HG02610 (cell line): ENCODE results near the gene EMX2.

Experiments
- ATAC-seq: cut with Tn5 transposase; IDR thresholded peaks from one replicate; pipeline ENCODE4 v1.9.1; 2021; ENCODE audit warnings: mild to moderate bottlenecking, moderate library complexity; ENCODE audit not compliant: unreplicated experiment

Gene EMX2

DNA sequence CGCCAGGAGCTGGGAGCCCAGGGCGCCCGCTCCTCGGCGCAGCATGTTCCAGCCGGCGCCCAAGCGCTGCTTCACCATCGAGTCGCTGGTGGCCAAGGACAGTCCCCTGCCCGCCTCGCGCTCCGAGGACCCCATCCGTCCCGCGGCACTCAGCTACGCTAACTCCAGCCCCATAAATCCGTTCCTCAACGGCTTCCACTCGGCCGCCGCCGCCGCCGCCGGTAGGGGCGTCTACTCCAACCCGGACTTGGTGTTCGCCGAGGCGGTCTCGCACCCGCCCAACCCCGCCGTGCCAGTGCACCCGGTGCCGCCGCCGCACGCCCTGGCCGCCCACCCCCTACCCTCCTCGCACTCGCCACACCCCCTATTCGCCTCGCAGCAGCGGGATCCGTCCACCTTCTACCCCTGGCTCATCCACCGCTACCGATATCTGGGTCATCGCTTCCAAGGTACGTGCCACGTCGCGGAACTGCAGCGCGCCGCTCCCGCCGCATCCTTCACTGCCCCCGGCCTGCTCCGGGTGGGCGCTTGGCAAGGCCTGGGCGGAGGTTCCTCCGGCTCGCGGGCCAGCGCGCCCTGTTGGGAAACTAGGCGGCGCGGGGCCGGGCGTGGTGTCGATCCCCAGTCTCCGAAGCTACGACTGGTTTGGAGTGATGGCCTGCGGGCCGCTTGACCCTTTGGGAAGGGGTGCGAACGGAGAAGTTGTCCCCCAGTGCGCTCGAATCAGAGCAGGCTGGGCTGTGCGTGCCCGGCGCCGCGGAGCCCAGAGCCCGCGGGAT lies 868 bp downstream of the EMX2 start:
- no peak for ATAC-seq

DNA sequence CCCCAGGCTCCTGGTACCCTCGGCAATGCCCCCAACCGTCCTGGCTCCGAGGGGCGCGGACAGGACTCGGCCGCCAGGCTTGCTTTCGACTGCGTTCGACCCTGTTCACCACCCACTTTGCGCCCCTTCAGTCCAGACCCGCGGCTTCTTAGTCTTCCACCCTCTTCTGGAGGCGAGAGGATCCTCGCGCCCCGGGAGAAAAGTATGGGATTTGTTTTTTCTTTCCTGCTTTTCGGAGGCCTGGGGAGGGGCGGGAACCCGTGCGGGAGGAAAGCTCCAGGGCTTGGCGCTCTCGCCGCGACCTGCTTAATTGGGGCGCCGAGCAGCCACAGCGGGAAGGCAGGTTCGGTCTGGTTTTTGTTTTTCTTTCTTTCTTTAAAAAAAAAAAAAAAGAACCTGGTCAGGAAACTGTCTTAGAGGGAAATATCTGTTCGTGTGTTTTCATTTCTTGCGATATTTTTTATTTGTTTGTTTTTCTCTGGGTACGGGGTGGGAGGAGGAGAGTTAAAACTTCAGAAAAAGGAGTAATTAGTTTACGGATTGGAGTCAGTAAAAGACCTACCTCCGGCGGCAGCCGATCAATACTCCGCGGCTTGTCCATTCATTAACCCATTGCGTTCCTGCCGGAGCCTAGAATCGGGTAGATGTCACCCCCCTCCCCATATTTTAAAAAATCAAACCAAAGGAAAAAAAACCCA lies 1.6 kb downstream of the EMX2 start:
- no peak for ATAC-seq

- ATAC-seq = no peak
Observed at GRCh38 chr10:117544711-117545140, 2.2 kb downstream of the EMX2 start.

DNA sequence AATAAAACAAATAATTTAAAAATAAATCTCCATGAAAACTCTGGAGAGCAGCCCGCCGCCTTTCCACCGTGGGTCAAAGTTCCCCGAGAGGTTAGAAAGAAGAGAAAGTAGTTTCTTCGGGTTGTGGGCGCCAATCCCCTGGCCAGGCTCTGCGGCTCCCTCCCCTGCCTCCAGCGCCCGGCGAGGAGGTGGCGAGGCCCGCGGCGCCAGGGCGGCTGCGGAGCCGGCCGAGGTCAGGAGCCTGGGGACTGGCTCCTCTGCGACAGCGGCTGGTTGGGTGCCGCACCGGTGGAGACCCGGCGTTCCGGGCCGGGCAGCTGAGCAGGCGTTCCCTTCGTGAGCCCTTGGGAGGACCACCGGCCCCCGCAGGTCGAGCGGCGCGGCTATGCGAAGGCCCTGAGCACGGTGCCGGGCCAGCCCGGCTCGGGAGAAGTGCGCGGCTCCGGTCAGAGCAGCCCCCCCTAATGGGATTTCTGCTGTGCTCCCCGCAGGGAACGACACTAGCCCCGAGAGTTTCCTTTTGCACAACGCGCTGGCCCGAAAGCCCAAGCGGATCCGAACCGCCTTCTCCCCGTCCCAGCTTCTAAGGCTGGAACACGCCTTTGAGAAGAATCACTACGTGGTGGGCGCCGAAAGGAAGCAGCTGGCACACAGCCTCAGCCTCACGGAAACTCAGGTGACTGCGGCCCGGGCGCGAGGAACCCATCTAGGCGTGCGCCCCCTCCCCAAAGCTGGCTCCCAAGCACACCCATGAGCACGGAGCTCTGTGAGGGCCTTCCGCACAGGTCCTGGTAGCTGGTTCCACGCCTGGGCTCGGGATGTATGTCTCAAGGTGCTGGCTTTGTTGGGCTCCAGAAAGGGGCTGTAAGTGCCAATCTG lies 2.8 kb downstream of the EMX2 start:
- ATAC-seq = no peak

GRCh38 chr10:117546020-117546580 lies 3.6 kb downstream of the EMX2 start:
- no peak for ATAC-seq

- no peak for ATAC-seq
Observed at GRCh38 chr10:117546581-117547015, 4.1 kb downstream of the EMX2 start.

DNA sequence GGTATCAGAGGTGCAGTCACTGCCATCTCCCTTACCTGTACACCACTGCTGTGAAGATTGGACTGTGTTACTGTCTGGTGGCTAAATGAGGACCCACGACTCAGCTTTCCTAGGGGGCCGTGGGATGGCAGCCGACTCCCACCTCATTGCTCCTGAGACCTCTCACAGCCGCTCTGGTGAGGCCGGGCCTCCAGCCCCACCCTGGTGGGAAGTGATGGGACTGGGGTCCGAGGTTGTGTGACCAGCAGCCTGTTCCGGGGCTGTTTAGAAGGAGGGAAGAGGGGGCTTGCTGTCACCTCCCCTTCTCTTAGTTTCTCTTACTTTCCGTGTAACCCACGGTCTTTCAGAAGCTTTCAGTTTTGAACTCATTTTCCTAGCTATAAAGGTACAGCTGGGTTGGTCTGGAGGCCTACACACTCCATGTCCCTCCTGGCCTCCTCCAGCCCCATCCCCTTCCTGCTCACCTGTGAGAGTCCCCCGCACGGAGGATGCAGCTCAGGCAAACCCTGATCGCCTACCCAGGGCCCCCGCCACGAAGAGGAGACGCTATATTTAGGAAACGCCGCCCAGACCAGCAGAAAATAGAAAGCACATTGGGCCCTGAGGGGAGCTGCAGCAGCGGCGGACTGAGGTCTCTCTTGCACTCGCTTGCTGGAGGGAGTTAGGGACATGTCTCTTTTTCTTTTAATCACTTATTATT lies 4.6 kb downstream of the EMX2 start:
- ATAC-seq = no peak

DNA sequence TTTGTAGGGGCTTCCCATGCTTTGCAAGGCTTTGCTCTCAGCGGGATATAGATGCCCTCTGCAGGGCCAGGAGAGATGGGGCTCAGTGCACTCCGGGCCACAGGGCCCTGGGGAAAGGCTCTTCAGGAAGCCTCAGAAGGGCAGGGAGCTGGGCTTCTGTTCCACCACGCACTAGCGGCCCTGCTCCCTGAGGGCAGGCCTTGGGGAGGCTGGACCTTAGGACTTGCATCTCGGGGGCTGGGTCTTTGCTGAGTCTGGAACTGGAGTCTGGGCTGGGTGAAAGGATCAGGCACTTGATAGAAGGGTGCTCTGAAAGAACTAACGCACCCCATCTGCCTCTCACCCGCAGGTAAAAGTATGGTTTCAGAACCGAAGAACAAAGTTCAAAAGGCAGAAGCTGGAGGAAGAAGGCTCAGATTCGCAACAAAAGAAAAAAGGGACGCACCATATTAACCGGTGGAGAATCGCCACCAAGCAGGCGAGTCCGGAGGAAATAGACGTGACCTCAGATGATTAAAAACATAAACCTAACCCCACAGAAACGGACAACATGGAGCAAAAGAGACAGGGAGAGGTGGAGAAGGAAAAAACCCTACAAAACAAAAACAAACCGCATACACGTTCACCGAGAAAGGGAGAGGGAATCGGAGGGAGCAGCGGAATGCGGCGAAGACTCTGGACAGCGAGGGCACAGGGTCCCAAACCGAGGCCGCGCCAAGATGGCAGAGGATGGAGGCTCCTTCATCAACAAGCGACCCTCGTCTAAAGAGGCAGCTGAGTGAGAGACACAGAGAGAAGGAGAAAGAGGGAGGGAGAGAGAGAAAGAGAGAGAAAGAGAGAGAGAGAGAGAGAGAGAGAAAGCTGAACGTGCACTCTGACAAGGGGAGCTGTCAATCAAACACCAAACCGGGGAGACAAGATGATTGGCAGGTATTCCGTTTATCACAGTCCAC lies 5.4 kb downstream of the EMX2 start:
- ATAC-seq = no peak

DNA sequence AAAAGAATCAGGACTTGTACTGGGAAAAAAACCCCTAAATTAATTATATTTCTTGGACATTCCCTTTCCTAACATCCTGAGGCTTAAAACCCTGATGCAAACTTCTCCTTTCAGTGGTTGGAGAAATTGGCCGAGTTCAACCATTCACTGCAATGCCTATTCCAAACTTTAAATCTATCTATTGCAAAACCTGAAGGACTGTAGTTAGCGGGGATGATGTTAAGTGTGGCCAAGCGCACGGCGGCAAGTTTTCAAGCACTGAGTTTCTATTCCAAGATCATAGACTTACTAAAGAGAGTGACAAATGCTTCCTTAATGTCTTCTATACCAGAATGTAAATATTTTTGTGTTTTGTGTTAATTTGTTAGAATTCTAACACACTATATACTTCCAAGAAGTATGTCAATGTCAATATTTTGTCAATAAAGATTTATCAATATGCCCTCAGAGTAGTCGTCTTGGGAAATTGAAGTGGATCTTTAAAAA lies 6.6 kb downstream of the EMX2 start:
- ATAC-seq = no peak

GRCh38 chr10:117550076-117550475 lies 7.5 kb downstream of the EMX2 start:
- no peak for ATAC-seq

- ATAC-seq = no peak
Observed at GRCh38 chr10:117550599-117551329, 8.2 kb downstream of the EMX2 start.

- no peak for ATAC-seq
Observed at GRCh38 chr10:117551330-117552155, 9.0 kb downstream of the EMX2 start.

DNA sequence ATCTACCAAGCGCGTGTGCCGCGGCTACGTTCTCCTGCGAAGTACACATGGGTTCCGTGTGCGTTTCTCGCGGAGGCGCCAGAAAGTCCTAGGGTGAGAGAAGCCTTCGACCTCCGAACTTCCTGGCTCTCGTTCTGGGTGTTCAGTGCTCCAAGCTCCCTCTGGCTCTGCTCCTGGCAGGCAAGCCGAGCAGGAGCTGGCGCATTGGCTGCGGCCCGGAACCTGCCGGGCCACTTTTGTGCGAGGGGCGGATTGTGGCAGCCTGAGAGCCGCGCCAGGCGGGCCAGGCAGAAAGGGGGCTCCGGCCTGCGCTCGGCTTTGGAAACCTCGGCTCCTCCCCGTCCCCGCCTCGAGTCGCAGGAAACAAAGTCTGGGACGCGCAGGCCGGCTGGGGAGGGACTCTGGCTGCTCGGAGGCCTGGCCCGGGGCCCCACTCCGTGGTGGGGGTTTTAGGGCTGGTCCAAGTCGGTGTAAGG lies 9.6 kb downstream of the EMX2 start:
- no peak for ATAC-seq

DNA sequence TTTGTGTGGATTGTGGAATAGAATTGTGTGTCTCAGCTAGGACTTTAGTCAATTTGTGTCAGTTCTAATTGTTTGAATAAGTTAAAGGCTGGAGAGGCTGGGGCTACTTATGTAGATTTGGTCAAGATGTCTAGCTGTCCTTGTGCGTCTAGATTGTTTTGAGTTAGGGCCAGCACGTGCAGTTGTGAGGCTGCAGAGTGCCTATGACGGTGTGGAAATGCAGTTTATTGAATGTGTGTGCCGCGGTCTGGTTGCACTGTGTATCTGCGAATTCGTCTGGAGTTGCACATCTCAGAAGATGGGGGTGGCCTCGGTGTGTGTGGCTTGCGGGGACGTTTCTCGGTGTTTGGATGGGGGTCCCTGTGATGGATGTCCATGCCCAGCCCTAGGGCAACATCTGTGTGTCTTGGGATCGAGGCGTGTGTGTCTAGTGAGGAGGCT lies 10.2 kb downstream of the EMX2 start:
- ATAC-seq = no peak

DNA sequence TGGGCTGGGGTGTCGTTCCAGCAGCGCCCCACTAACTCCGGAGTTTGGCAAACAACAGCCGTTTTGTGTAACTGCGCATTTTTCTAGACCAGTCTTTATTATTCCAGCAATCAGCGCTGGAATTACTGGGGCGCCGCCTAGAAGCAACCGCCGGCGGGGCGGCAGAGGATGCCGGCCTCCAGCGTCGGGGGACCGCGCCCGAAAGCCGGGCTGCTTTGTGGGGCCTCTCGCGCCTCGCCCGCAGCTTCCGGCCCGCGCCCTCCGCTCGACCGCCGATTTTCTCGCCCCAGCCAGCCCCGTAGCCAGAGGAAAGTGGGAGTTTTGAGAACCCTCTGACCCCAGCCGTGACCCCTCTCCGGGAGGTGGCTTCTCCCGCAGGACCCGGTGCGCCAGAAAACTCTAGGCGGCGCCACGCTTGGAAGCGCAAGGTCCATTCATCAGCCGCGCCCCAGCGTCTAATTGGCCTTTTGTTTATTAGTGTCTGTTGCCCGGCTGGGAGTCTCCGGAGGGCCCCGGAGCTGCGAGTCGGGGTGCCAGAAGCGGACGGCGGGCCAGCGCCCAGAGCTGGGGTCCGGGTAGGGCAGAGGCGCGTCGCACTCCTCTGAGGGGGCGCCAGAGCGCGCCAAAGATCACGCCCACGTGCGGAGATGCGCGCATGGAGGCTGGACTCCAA lies 10.7 kb downstream of the EMX2 start:
- ATAC-seq = no peak

DNA sequence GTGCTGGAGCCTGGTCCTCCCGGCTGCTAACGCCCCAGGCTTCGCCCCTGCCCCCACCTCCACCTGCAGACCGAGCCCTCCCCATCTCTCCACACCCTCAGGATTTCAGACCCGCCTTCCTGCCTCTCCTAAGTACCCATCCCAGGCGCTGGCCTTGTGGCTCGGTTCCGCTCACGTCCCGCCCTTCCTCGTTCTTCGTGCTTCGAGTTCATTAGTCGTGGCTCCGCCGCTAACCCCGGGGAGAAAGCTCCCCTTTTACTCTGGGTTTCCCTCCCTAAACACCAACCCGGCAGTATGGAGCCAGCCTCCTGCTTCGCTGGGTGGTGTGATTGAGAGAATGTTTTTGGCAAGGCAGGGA lies 11.2 kb downstream of the EMX2 start:
- no peak for ATAC-seq

DNA sequence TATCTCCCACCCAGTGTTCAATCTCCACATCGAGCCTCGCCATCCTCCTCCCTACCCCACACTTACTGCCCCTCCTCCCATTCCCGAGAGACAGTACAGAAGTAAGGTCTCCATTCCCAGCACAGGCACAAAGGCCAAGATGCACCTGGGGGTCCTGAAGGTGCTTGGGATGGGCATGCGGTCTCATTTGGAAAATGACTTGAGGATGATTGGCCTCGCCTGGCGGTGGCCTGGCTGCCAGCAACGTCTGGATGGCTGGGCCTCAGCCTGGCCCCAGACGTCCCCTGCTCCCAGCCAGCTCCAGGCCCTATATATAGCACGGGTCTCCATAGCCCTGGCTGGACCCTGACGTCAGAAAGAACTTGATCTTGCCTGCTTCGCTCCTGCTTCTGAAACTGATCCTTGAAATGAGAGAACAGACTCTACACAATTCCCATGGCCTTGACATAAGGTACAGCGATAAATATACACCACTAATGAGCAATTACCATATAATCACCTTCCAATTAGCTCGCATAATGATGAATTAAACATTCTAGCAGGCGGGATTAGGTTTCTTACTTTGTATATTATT lies 11.8 kb downstream of the EMX2 start:
- no peak for ATAC-seq
